PFSK-1 (cell line): ENCODE measurements around the gene SSBP1.

Source experiments
- FOXP2 ChIP-seq: optimal IDR thresholded peaks from 2 replicates; pipeline ENCODE3; 2011; ENCODE audit warnings: borderline replicate concordance, control low read depth, inconsistent platforms; ENCODE audit not compliant: insufficient read depth; ENCODE audit errors: extremely low read length, extremely low read depth
- POLR2AphosphoS5 ChIP-seq: IDR thresholded peaks from 2 replicates; pipeline ENCODE4 v1.6.1; 2012; ENCODE audit warnings: low read depth, mild to moderate bottlenecking, control low read depth, low read length, moderate library complexity
- REST ChIP-seq, 2 experiments: IDR thresholded peaks; 2 replicates each; pipeline versions ENCODE4 v1.6.1 to v1.8.0; 2011 to 2012; ENCODE audit warnings: low read depth in 2 of 2, low read length in 2 of 2, control low read depth in 1 of 2, inconsistent platforms in 1 of 2, mild to moderate bottlenecking in 1 of 2, moderate library complexity in 1 of 2; ENCODE audit not compliant: insufficient read depth in 1 of 2
- SIN3A ChIP-seq: IDR thresholded peaks from 2 replicates; pipeline ENCODE4 v1.6.1; 2012; ENCODE audit warnings: mild to moderate bottlenecking, low read length, moderate library complexity, borderline replicate concordance; ENCODE audit not compliant: insufficient read depth
- TAF1 ChIP-seq: IDR thresholded peaks from 2 replicates; pipeline ENCODE4 v1.6.1; 2012; ENCODE audit warnings: low read length, control low read depth, borderline replicate concordance; ENCODE audit not compliant: insufficient read depth

The SSBP1 gene

GRCh38 chr7:141704741-141705140, 33.4 kb upstream of the SSBP1 start:
- TF ChIP-seq FOXP2: no peak
- no peak for TF ChIP-seq POLR2AphosphoS5
- no peak for TF ChIP-seq SIN3A
- TF ChIP-seq TAF1: no peak
- TF ChIP-seq REST (IDR thresholded peaks at IDR 0.05; ENCODE audit: insufficient read depth in 1 of 2, low read depth in 2 of 2, low read length in 2 of 2): no peak

GRCh38 chr7:141706239-141707064, 31.7 kb upstream of the SSBP1 start:
- no peak for TF ChIP-seq SIN3A
- no peak for TF ChIP-seq REST (IDR thresholded peaks at IDR 0.05; ENCODE audit: insufficient read depth in 1 of 2, low read depth in 2 of 2, low read length in 2 of 2)
- no peak for TF ChIP-seq FOXP2
- TF ChIP-seq POLR2AphosphoS5: no peak
- no peak for TF ChIP-seq TAF1

- no peak for TF ChIP-seq SIN3A
- TF ChIP-seq TAF1: no peak
- no peak for TF ChIP-seq POLR2AphosphoS5
- TF ChIP-seq FOXP2: no peak
- no peak for TF ChIP-seq REST (IDR thresholded peaks at IDR 0.05; ENCODE audit: insufficient read depth in 1 of 2, low read depth in 2 of 2, low read length in 2 of 2)
Observed at GRCh38 chr7:141708351-141708750, 29.8 kb upstream of the SSBP1 start, which contains the start of gene WEE2. Gene WEE2, plus strand, starts transcription at chr7:141708353. Its CDS starts 406 bp downstream, at chr7:141708759.

- no peak for TF ChIP-seq POLR2AphosphoS5
- no peak for TF ChIP-seq TAF1
- no peak for TF ChIP-seq REST (IDR thresholded peaks at IDR 0.05; ENCODE audit: insufficient read depth in 1 of 2, low read depth in 2 of 2, low read length in 2 of 2)
- no peak for TF ChIP-seq FOXP2
- no peak for TF ChIP-seq SIN3A
Observed at GRCh38 chr7:141709318-141709717, 28.8 kb upstream of the SSBP1 start.
